HCT116 (cell line): ENCODE measurements around the gene EEPD1. TPM values are rescaled to one million over a fixed set of nuclear protein-coding genes. Genes with fewer than 3 reads are reported as not detected.

ENCODE experiments used
- ATAC-seq: fragments of 200-7000 bp; cut with Tn5 transposase; 2 replicates; pipeline ENCODE4 v1.9.1; 2020; ENCODE audit warnings: mild to moderate bottlenecking, moderate library complexity
- BruUV-seq: library from RNA; stranded (reverse); fragments of 400-500 nt; replicated peaks from 2 replicates; lab custom pipeline; 2021; lab: Mats Ljungman, UMichigan
- CTCF ChIA-PET: fragments of 300-600 bp; sonication (Branson Sonifier 250); formaldehyde crosslinking; loops from one replicate; lab custom pipeline; 2021; ENCODE audit warnings: antibody characterized with exemption; lab: Charles Lee
- POLR2A ChIA-PET: fragments of 300-600, 350-600 bp; sonication (Branson Sonifier 250); formaldehyde crosslinking; loops from one replicate; lab custom pipeline; 2021; ENCODE audit warnings: antibody characterized with exemption; lab: Charles Lee
- RAD21 ChIA-PET, 2 experiments: fragments of 300-600 bp; sonication (Branson Sonifier 250); formaldehyde crosslinking; loops; one replicate each; lab custom pipeline; 2023; ENCODE audit warnings: low total read pairs in 2 of 2; ENCODE audit not compliant: uncharacterized antibody in 2 of 2, unreplicated experiment in 2 of 2, low non-redundant PET in 1 of 2; lab: Charles Lee
- DNase-seq: peaks from one replicate; pipeline ENCODE4 v3.0.0-alpha.2; 2010; ENCODE audit warnings: low read depth, low spot score
- H2AFZ ChIP-seq: fragments of 200-600 bp; shearing (Covaris generic), sonication (generic); 2 replicates; pipeline ENCODE4 v1.6.1; 2017; ENCODE audit warnings: low read depth, mixed run types, mixed read lengths, antibody characterized with exemption, low read length; ENCODE audit not compliant: poor library complexity, severe bottlenecking
- H3K27ac ChIP-seq: 2 replicates; pipeline ENCODE4 v1.5.1; 2012; ENCODE audit warnings: low read depth, low read length
- H3K27me3 ChIP-seq: fragments of 200-600 bp; sonication (generic); 2 replicates; pipeline ENCODE4 v1.6.1; 2016; ENCODE audit warnings: mixed run types, low read length, mixed read lengths; ENCODE audit not compliant: insufficient read depth
- H3K36me3 ChIP-seq, 2 experiments: fragments of 200-500 bp in 1 of 2; fragments of 200-600 bp in 1 of 2; sonication (Bioruptor generic) in 1 of 2; sonication (generic) in 1 of 2; 2 replicates each; pipeline versions ENCODE4 v1.5.1 to v1.6.1; 2014 to 2016; ENCODE audit warnings: low read length in 2 of 2, inconsistent platforms in 1 of 2, mixed read lengths in 1 of 2, mixed run types in 1 of 2; ENCODE audit not compliant: insufficient read depth in 2 of 2, control insufficient read depth in 1 of 2
- H3K4me1 ChIP-seq, 2 experiments: fragments of 200-600 bp in 1 of 2; sonication (generic) in 1 of 2; 2 replicates each; pipeline versions ENCODE4 v1.5.1 to v1.6.1; 2012 to 2017; ENCODE audit warnings: low read length in 2 of 2, inconsistent platforms in 1 of 2, mild to moderate bottlenecking in 1 of 2, mixed read lengths in 1 of 2, mixed run types in 1 of 2, moderate library complexity in 1 of 2; ENCODE audit not compliant: insufficient read depth in 2 of 2, control insufficient read depth in 1 of 2
- H3K4me2 ChIP-seq: fragments of 200-600 bp; sonication (generic); 2 replicates; pipeline ENCODE4 v1.6.1; 2017; ENCODE audit warnings: mixed run types, low read length, mixed read lengths
- H3K4me3 ChIP-seq, 2 experiments: fragments of 200-600 bp in 1 of 2; sonication (generic) in 1 of 2; replicated peaks in 1 of 2; 2 replicates each; pipeline ENCODE4 v1.5.1; 2011 to 2016; ENCODE audit warnings: low read length in 2 of 2, control low read depth in 1 of 2, low read depth in 1 of 2, mild to moderate bottlenecking in 1 of 2, mixed read lengths in 1 of 2, mixed run types in 1 of 2
- H3K79me2 ChIP-seq: fragments of 200-600 bp; sonication (generic); 2 replicates; pipeline ENCODE4 v1.6.1; 2017; ENCODE audit warnings: mild to moderate bottlenecking, mixed run types, low read length, moderate library complexity, mixed read lengths; ENCODE audit not compliant: insufficient read depth
- H3K9ac ChIP-seq: fragments of 200-600 bp; sonication (generic); 2 replicates; pipeline ENCODE4 v1.6.1; 2016; ENCODE audit warnings: low read length, mixed read lengths
- H3K9me2 ChIP-seq: fragments of 200-600 bp; sonication (generic), shearing (Covaris generic); 2 replicates; pipeline ENCODE4 v1.6.1; 2017; ENCODE audit warnings: mixed run types, mild to moderate bottlenecking, moderate library complexity; ENCODE audit not compliant: insufficient read depth
- H3K9me3 ChIP-seq, 2 experiments: fragments of 200-500 bp in 1 of 2; fragments of 200-600 bp in 1 of 2; sonication (Bioruptor generic) in 1 of 2; sonication (generic) in 1 of 2; 2 replicates each; pipeline ENCODE4 v1.6.1; 2014 to 2017; ENCODE audit warnings: low read length in 2 of 2, mixed read lengths in 2 of 2, inconsistent platforms in 1 of 2, low read depth in 1 of 2, mild to moderate bottlenecking in 1 of 2, mixed run types in 1 of 2, moderate library complexity in 1 of 2; ENCODE audit not compliant: control insufficient read depth in 1 of 2, insufficient read depth in 1 of 2
- H4K20me1 ChIP-seq: fragments of 200-600 bp; sonication (generic), shearing (Covaris generic); 2 replicates; pipeline ENCODE4 v1.6.1; 2017; ENCODE audit warnings: mixed run types, mild to moderate bottlenecking, moderate library complexity; ENCODE audit not compliant: insufficient read depth
- CBX3 ChIP-seq: IDR thresholded peaks from 2 replicates; pipeline ENCODE4 v1.6.1; 2012; ENCODE audit warnings: low read depth
- EGR1 ChIP-seq: IDR thresholded peaks from 2 replicates; pipeline ENCODE4 v1.6.1; 2012; ENCODE audit warnings: low read depth
- EZH2 ChIP-seq: fragments of 200-600 bp; sonication (generic); IDR thresholded peaks from 2 replicates; pipeline ENCODE4 v1.6.1; 2017; ENCODE audit warnings: antibody characterized with exemption, mixed run types
- EZH2phosphoT487 ChIP-seq: fragments of 200-600 bp; IDR thresholded peaks from 2 replicates; pipeline ENCODE4 v1.6.1; 2018; ENCODE audit warnings: antibody characterized with exemption, borderline replicate concordance
- JUND ChIP-seq: IDR thresholded peaks from 2 replicates; pipeline ENCODE4 v1.6.1; 2012
- POLR2AphosphoS5 ChIP-seq: IDR thresholded peaks from 2 replicates; pipeline ENCODE4 v1.6.1; 2011; ENCODE audit warnings: mild to moderate bottlenecking, low read depth, low read length, moderate library complexity
- RAD21 ChIP-seq: IDR thresholded peaks from 2 replicates; pipeline ENCODE4 v1.6.1; 2012; ENCODE audit warnings: low read depth, mild to moderate bottlenecking
- SIN3A ChIP-seq: IDR thresholded peaks from 2 replicates; pipeline ENCODE4 v1.6.1; 2012; ENCODE audit warnings: low read depth
- SRF ChIP-seq: IDR thresholded peaks from 2 replicates; pipeline ENCODE4 v1.6.1; 2012; ENCODE audit warnings: low read depth
- YY1 ChIP-seq: IDR thresholded peaks from 2 replicates; pipeline ENCODE4 v1.6.1; 2011; ENCODE audit warnings: low read length, low read depth, moderate library complexity, mild to moderate bottlenecking; ENCODE audit not compliant: insufficient replicate concordance; ENCODE audit errors: extremely low read depth
- ZFX ChIP-seq: fragments of 450-650 bp; IDR thresholded peaks from 2 replicates; pipeline ENCODE4 v1.6.1; 2017
- ZNF274 ChIP-seq: fragments of 200-500 bp; sonication (Bioruptor generic); IDR thresholded peaks from 2 replicates; pipeline ENCODE4 v1.6.1; 2014; ENCODE audit warnings: mild to moderate bottlenecking, low read depth, low read length, inconsistent platforms
- intact Hi-C: fragments of 100-400 bp; cut with micrococcal nuclease; formaldehyde crosslinking; loops from 2 replicates; pipeline ENCODE4 v1.10.0; 2022
- total RNA-seq: library from RNA; stranded (reverse); gene quantifications from one replicate; pipeline ENCODE4 v1.2.1, GENCODE V29; 2021; ENCODE audit not compliant: unreplicated experiment
- TF ChIP-seq, protein P1 (sequence below): IDR thresholded peaks from 2 replicates; pipeline ENCODE4 v1.6.1; 2012; ENCODE audit warnings: low read depth
- TF ChIP-seq, protein P2 (sequence below), 3 experiments: fragments of 200-600 bp in 1 of 3; sonication (generic) in 1 of 3; IDR thresholded peaks in 2 of 3; conservative IDR thresholded peaks in 1 of 3; 2 replicates each; pipeline ENCODE4 v1.5.1; 2012 to 2017; ENCODE audit warnings: low read depth in 2 of 3, low read length in 2 of 3, antibody characterized with exemption in 1 of 3, borderline replicate concordance in 1 of 3, control low read depth in 1 of 3, mild to moderate bottlenecking in 1 of 3, mixed read lengths in 1 of 3, mixed run types in 1 of 3, moderate library complexity in 1 of 3; ENCODE audit not compliant: insufficient read depth in 1 of 3

Gene EEPD1
- total RNA-seq, 1 experiment from 2014 or later: 4.2 TPM

DNA sequence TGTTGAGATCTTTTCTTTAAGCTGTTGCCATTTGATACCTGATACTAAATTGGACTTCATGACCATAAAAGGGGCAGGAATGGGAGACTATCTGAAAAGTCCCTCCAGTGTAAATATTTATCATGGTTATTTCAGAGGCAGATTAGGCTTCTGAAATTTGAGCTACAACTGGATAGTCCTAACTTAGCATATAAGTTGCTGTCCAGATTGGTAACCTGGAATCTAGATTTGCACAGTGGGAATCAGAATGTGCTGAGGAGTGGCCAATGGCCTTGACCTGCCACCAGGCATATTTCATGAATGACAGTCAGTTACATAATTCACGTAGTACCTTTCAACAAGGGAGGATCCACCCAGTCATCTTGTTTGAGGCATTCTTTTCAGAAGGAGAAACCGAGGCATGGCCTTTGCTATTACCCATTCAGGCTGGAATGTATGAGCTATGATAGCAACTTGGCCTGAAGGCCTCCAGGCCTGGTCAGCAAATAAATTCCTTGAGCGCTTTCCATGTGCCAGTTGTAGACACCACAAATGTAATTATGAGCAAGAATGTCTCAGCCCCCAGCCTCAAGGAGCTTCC lies 80.0 kb downstream of the EEPD1 start:
- H3K9me2 ChIP-seq: no peaks in the 10 kb centered on the region
- no TSS peak for BruUV-seq
- intact Hi-C loops: no loop called here
- RAD21 ChIA-PET: no interaction called here
- H3K4me1 ChIP-seq: no peaks in the 10 kb centered on the region; a peak in 1 of 4 replicates
- TF ChIP-seq YY1: no peak
- no peak for TF ChIP-seq EGR1
- H3K79me2 ChIP-seq: no peaks in the 10 kb centered on the region
- CTCF ChIA-PET: interaction anchor here (0.7 kb wide), 1 partner anchor 19 kb away, joined by 3 read pairs; no protein-coding TSS in a partner anchor
- ATAC-seq: no peak
- H3K4me2 ChIP-seq: no peak overlapping the region
- no peaks in the 10 kb centered on the region for H3K36me3 ChIP-seq
- H3K27me3 ChIP-seq: no peaks in the 10 kb centered on the region
- H3K4me3 ChIP-seq: no peak overlapping the region
- H2AFZ ChIP-seq: no peak overlapping the region
- no peaks in the 10 kb centered on the region for H3K9me3 ChIP-seq
- no peaks in the 10 kb centered on the region for H4K20me1 ChIP-seq
- DNase-seq: no peak
- POLR2A ChIA-PET: no interaction called here
- no peak overlapping the region for H3K27ac ChIP-seq
- H3K9ac ChIP-seq: no peak overlapping the region

DNA sequence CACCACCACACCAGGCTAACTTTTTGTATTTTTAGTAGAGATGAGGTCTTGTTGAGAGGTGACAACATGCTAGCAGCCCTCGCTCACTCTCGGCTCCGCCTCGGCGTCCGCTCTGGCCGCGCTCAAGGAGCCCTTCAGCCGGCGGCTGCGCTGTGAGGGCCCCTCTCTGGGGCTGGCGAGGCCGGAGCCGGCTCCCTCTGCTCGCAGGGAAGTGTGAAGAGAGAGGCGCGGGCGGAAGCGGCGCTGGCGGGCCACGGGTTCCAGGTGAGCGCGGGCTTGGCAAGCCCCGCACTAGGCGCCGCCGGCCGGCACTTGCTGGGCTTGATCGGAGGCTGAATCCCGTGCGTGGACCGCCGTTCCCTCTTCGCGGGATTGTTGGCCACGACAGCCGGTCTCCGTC lies 83.0 kb downstream of the EEPD1 start:
- BruUV-seq: no TSS peak
- POLR2A ChIA-PET: no interaction called here
- TF ChIP-seq YY1: no peak
- TF ChIP-seq, protein P1, sequence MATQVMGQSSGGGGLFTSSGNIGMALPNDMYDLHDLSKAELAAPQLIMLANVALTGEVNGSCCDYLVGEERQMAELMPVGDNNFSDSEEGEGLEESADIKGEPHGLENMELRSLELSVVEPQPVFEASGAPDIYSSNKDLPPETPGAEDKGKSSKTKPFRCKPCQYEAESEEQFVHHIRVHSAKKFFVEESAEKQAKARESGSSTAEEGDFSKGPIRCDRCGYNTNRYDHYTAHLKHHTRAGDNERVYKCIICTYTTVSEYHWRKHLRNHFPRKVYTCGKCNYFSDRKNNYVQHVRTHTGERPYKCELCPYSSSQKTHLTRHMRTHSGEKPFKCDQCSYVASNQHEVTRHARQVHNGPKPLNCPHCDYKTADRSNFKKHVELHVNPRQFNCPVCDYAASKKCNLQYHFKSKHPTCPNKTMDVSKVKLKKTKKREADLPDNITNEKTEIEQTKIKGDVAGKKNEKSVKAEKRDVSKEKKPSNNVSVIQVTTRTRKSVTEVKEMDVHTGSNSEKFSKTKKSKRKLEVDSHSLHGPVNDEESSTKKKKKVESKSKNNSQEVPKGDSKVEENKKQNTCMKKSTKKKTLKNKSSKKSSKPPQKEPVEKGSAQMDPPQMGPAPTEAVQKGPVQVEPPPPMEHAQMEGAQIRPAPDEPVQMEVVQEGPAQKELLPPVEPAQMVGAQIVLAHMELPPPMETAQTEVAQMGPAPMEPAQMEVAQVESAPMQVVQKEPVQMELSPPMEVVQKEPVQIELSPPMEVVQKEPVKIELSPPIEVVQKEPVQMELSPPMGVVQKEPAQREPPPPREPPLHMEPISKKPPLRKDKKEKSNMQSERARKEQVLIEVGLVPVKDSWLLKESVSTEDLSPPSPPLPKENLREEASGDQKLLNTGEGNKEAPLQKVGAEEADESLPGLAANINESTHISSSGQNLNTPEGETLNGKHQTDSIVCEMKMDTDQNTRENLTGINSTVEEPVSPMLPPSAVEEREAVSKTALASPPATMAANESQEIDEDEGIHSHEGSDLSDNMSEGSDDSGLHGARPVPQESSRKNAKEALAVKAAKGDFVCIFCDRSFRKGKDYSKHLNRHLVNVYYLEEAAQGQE: no peak
- no peak for TF ChIP-seq JUND
- TF ChIP-seq, protein P2, sequence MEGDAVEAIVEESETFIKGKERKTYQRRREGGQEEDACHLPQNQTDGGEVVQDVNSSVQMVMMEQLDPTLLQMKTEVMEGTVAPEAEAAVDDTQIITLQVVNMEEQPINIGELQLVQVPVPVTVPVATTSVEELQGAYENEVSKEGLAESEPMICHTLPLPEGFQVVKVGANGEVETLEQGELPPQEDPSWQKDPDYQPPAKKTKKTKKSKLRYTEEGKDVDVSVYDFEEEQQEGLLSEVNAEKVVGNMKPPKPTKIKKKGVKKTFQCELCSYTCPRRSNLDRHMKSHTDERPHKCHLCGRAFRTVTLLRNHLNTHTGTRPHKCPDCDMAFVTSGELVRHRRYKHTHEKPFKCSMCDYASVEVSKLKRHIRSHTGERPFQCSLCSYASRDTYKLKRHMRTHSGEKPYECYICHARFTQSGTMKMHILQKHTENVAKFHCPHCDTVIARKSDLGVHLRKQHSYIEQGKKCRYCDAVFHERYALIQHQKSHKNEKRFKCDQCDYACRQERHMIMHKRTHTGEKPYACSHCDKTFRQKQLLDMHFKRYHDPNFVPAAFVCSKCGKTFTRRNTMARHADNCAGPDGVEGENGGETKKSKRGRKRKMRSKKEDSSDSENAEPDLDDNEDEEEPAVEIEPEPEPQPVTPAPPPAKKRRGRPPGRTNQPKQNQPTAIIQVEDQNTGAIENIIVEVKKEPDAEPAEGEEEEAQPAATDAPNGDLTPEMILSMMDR (IDR thresholded peaks at IDR 0.05 in 2 of 3, conservative IDR thresholded peaks at IDR 0.05 in 1 of 3; ENCODE audit: borderline replicate concordance in 1 of 3, insufficient read depth in 1 of 3, low read depth in 2 of 3, low read length in 2 of 3): no peak
- TF ChIP-seq EGR1: no peak
- TF ChIP-seq ZNF274: no peak
- TF ChIP-seq EZH2phosphoT487: no peak
- TF ChIP-seq ZFX: no peak
- no peak for TF ChIP-seq CBX3
- TF ChIP-seq RAD21: no peak
- no peak for TF ChIP-seq POLR2AphosphoS5
- no peak for TF ChIP-seq SIN3A
- TF ChIP-seq SRF: no peak
- TF ChIP-seq EZH2: no peak
- TF ChIP-seq, all 23 proteins: peak for 0

More for the DNA sequence above, 83.0 kb downstream of the EEPD1 start:
- Histone ChIP-seq H3K4me3 (no peak overlapping the region), H3K4me1 (no peaks in the 10 kb centered on the region; a peak in 1 of 4 replicates), H2AFZ (no peak overlapping the region), H3K79me2 (no peaks in the 10 kb centered on the region), H3K9me2 (no peaks in the 10 kb centered on the region), H3K27ac (no peak overlapping the region), H3K9ac (no peak overlapping the region), H3K36me3 (no peaks in the 10 kb centered on the region), H3K4me2 (no peak overlapping the region), H4K20me1 (no peaks in the 10 kb centered on the region), H3K27me3 (no peaks in the 10 kb centered on the region), H3K9me3 (no peaks in the 10 kb centered on the region)
- intact Hi-C loops: no loop called here
- CTCF ChIA-PET: no interaction called here
- no peak for ATAC-seq
- DNase-seq: no peak
- RAD21 ChIA-PET: no interaction called here
